ENCODE data around the gene DPPA5.
"Not testable (repeated sequence)": the region's sequence is repeated elsewhere in the genome, so short reads cannot be mapped to it uniquely, and the experiment has no call there.

Gene DPPA5

GRCh38 chr6:73353636-73354593 is at the start of gene DPPA5:
TSS of gene DPPA5 (minus strand) at chr6:73354276. CDS start at chr6:73354225, 51 bp downstream.
- DNase-seq = no peak

GRCh38 chr6:73400656-73401055 is 46.6 kb upstream of the DPPA5 start:
- DNase-seq = no peak

- DNase-seq = no peak
Measured at GRCh38 chr6:73395875-73396274, 41.8 kb upstream of the DPPA5 start.

GRCh38 chr6:73394577-73395354 is 40.7 kb upstream of the DPPA5 start, which contains the start of gene DDX43:
TSS of gene DDX43 (plus strand) at chr6:73394828. CDS start at chr6:73394906, 78 bp downstream.
- peak; percentile 54 for DNase-seq

- no peak for DNase-seq
Measured at GRCh38 chr6:73393278-73393677, 39.2 kb upstream of the DPPA5 start.

GRCh38 chr6:73392188-73392587 is 38.1 kb upstream of the DPPA5 start:
- not testable (repeated sequence) for DNase-seq

GRCh38 chr6:73391675-73392074 is 37.6 kb upstream of the DPPA5 start:
- DNase-seq = no peak

- DNase-seq = no peak
Measured at GRCh38 chr6:73389854-73390253, 35.8 kb upstream of the DPPA5 start.

- no peak for DNase-seq
Measured at GRCh38 chr6:73388800-73389512, 34.9 kb upstream of the DPPA5 start.

- DNase-seq = no peak
Measured at GRCh38 chr6:73388433-73388799, 34.3 kb upstream of the DPPA5 start.

GRCh38 chr6:73382462-73383113 is 28.5 kb upstream of the DPPA5 start:
- DNase-seq = no peak

GRCh38 chr6:73381531-73381930 is 27.5 kb upstream of the DPPA5 start:
- not testable (repeated sequence) for DNase-seq

- no peak for DNase-seq
Measured at GRCh38 chr6:73377225-73377624, 23.1 kb upstream of the DPPA5 start.

- DNase-seq = no peak
Measured at GRCh38 chr6:73375216-73375615, 21.1 kb upstream of the DPPA5 start.

GRCh38 chr6:73372516-73372915 is 18.4 kb upstream of the DPPA5 start:
- DNase-seq = no peak

- DNase-seq = no peak
Measured at GRCh38 chr6:73371984-73372383, 17.9 kb upstream of the DPPA5 start.

GRCh38 chr6:73369563-73369962 is 15.5 kb upstream of the DPPA5 start, which contains the start of gene OOEP:
TSS of gene OOEP (minus strand) at chr6:73369897. CDS start at chr6:73369792, 105 bp downstream.
- DNase-seq = no peak

GRCh38 chr6:73369157-73369556 is 15.1 kb upstream of the DPPA5 start:
- no peak for DNase-seq

GRCh38 chr6:73368675-73369074 is 14.6 kb upstream of the DPPA5 start:
- no peak for DNase-seq

GRCh38 chr6:73367761-73368355 is 13.8 kb upstream of the DPPA5 start:
- DNase-seq = no peak

GRCh38 chr6:73364549-73364948 is 10.5 kb upstream of the DPPA5 start:
- no peak for DNase-seq

- DNase-seq = no peak
Measured at GRCh38 chr6:73364121-73364520, 10.0 kb upstream of the DPPA5 start.
